SK-N-SH (cell line): ENCODE data around the gene SZT2. TPM values are rescaled to one million over a fixed set of nuclear protein-coding genes. Genes with fewer than 3 reads are reported as not detected.

Source experiments
- CTCF ChIA-PET: fragments of 300-600, 350-600 bp; formaldehyde crosslinking; extraction: SDS; loops from one replicate; lab custom pipeline; 2021; lab: Yijun Ruan, JAX
- POLR2A ChIA-PET: fragments of 350-600 bp; sonication (Branson Sonifier 250); formaldehyde crosslinking; extraction: SDS; loops from one replicate; lab custom pipeline; 2020; ENCODE audit warnings: antibody characterized with exemption, inconsistent platforms; lab: Yijun Ruan, JAX
- DNase-seq: peaks from one replicate; pipeline ENCODE4 v3.0.0; 2012
- H2AFZ ChIP-seq: fragments of 200-600 bp; sonication (generic); 2 replicates; pipeline ENCODE4 v1.8.1; 2016; ENCODE audit warnings: antibody characterized with exemption, mild to moderate bottlenecking, low read depth
- H3F3A ChIP-seq: fragments of 200-600 bp; sonication (generic); replicated peaks from 2 replicates; pipeline ENCODE3; 2016; ENCODE audit warnings: antibody characterized with exemption, mild to moderate bottlenecking; ENCODE audit not compliant: insufficient read depth
- H3K27ac ChIP-seq, 2 experiments: fragments of 200-500 bp in 1 of 2; fragments of 200-600 bp in 1 of 2; sonication (Bioruptor generic) in 1 of 2; sonication (generic), shearing (Covaris generic) in 1 of 2; 2 replicates each; pipeline versions ENCODE4 v1.5.1 to v1.6.1; 2014 to 2016; ENCODE audit warnings: low read depth in 2 of 2, inconsistent platforms in 1 of 2, low read length in 1 of 2, mild to moderate bottlenecking in 1 of 2, mixed read lengths in 1 of 2
- H3K27me3 ChIP-seq: fragments of 200-600 bp; sonication (generic), shearing (Covaris generic); 2 replicates; pipeline ENCODE4 v1.6.1; 2016; ENCODE audit warnings: mixed run types; ENCODE audit not compliant: insufficient read depth
- H3K36me3 ChIP-seq, 2 experiments: fragments of 200-500 bp in 1 of 2; fragments of 200-600 bp in 1 of 2; sonication (Bioruptor generic) in 1 of 2; sonication (generic) in 1 of 2; replicated peaks in 1 of 2; 2 replicates each; pipeline versions ENCODE3 to v1.5.1; 2014 to 2016; ENCODE audit warnings: low read length in 1 of 2, mild to moderate bottlenecking in 1 of 2; ENCODE audit not compliant: insufficient read depth in 2 of 2, control insufficient read depth in 1 of 2
- H3K4me1 ChIP-seq, 2 experiments: fragments of 200-500 bp in 1 of 2; fragments of 200-600 bp in 1 of 2; sonication (Bioruptor generic) in 1 of 2; sonication (generic), shearing (Covaris generic) in 1 of 2; 2 replicates each; pipeline versions ENCODE4 v1.5.1 to v1.6.1; 2014 to 2016; ENCODE audit warnings: low read depth in 1 of 2, low read length in 1 of 2, mixed run types in 1 of 2; ENCODE audit not compliant: insufficient read depth in 2 of 2, control insufficient read depth in 1 of 2
- H3K4me2 ChIP-seq: fragments of 200-600 bp; sonication (generic), shearing (Covaris generic); 2 replicates; pipeline ENCODE4 v1.6.1; 2017; ENCODE audit warnings: mixed run types
- H3K4me3 ChIP-seq, 2 experiments: fragments of 200-500 bp in 1 of 2; fragments of 200-600 bp in 1 of 2; sonication (Bioruptor generic) in 1 of 2; sonication (generic), shearing (Covaris generic) in 1 of 2; 2 replicates each; pipeline versions ENCODE4 v1.5.1 to v1.8.1; 2014 to 2016; ENCODE audit warnings: low read depth in 2 of 2, inconsistent platforms in 1 of 2, low read length in 1 of 2, mild to moderate bottlenecking in 1 of 2, mixed read lengths in 1 of 2, moderate library complexity in 1 of 2
- H3K79me2 ChIP-seq: fragments of 200-600 bp; sonication (generic); 2 replicates; pipeline ENCODE4 v1.8.1; 2017; ENCODE audit warnings: mild to moderate bottlenecking; ENCODE audit not compliant: insufficient read depth
- H3K9ac ChIP-seq: fragments of 200-600 bp; sonication (generic); 2 replicates; pipeline ENCODE4 v1.6.1; 2017; ENCODE audit warnings: mixed run types
- H3K9me2 ChIP-seq: fragments of 200-600 bp; sonication (generic); 2 replicates; pipeline ENCODE4 v1.6.1; 2017; ENCODE audit warnings: mixed run types
- H3K9me3 ChIP-seq: fragments of 200-600 bp; sonication (generic); 2 replicates; pipeline ENCODE4 v1.6.1; 2017; ENCODE audit warnings: mixed run types, mild to moderate bottlenecking, moderate library complexity
- H4K20me1 ChIP-seq: fragments of 200-600 bp; sonication (generic); 2 replicates; pipeline ENCODE4 v1.6.1; 2017; ENCODE audit warnings: mild to moderate bottlenecking, mixed run types; ENCODE audit not compliant: insufficient read depth
- CHD2 ChIP-seq: fragments of 150-350 bp; IDR thresholded peaks from 2 replicates; pipeline ENCODE4 v1.6.1; 2018; ENCODE audit warnings: low read length; ENCODE audit not compliant: partially characterized antibody
- EZH2phosphoT487 ChIP-seq: fragments of 200-600 bp; sonication (generic); IDR thresholded peaks from 2 replicates; pipeline ENCODE4 v1.6.1; 2017; ENCODE audit warnings: low read depth, mixed run types, mild to moderate bottlenecking, antibody characterized with exemption, moderate library complexity, borderline replicate concordance
- FOSL2 ChIP-seq: IDR thresholded peaks from 2 replicates; pipeline ENCODE4 v1.4.0; 2012; ENCODE audit warnings: low read depth, mild to moderate bottlenecking, moderate library complexity, borderline replicate concordance
- FOXJ3 ChIP-seq: sonication (generic); formaldehyde crosslinking; IDR thresholded peaks from 2 replicates; pipeline ENCODE4 v1.5.1; 2020; ENCODE audit warnings: mild to moderate bottlenecking, missing genetic modification reagents
- FOXM1 ChIP-seq: IDR thresholded peaks from 2 replicates; pipeline ENCODE4 v1.4.0; 2012; ENCODE audit warnings: low read depth, mild to moderate bottlenecking
- MEF2A ChIP-seq: IDR thresholded peaks from 2 replicates; pipeline ENCODE4 v1.4.0; 2012; ENCODE audit warnings: low read depth, borderline replicate concordance
- MXI1 ChIP-seq: IDR thresholded peaks from 2 replicates; pipeline ENCODE4 v1.6.1; 2012; ENCODE audit warnings: mild to moderate bottlenecking, low read depth, low read length, improper control_type of control experiment
- NRF1 ChIP-seq: IDR thresholded peaks from 2 replicates; pipeline ENCODE4 v1.6.1; 2012; ENCODE audit warnings: low read depth, mild to moderate bottlenecking, low read length
- SMC3 ChIP-seq: IDR thresholded peaks from 2 replicates; pipeline ENCODE4 v1.6.1; 2012; ENCODE audit warnings: low read depth, low read length, improper control_type of control experiment
- TAF1 ChIP-seq: IDR thresholded peaks from 2 replicates; pipeline ENCODE4 v1.6.1; 2012; ENCODE audit warnings: low read depth, mild to moderate bottlenecking, low read length, moderate library complexity, borderline replicate concordance
- TEAD4 ChIP-seq: IDR thresholded peaks from 2 replicates; pipeline ENCODE4 v1.4.0; 2012; ENCODE audit warnings: mild to moderate bottlenecking, borderline replicate concordance; ENCODE audit not compliant: insufficient read depth
- WGBS: methylation state at CpG from one replicate; pipeline ENCODE4 v1.1.6; 2017; ENCODE audit warnings: low lambda C conversion rate; 5-methylcytosine and 5-hydroxymethylcytosine counted together
- polyA plus RNA-seq, 3 experiments: library from polyadenylated mRNA; depleted of rRNA; stranded (reverse); fragments of >200 nt; gene quantifications; 2 replicates each; pipeline ENCODE4 v1.2.3, GENCODE V29; 2012
- TF ChIP-seq, protein P1 (sequence below): fragments of 150-350 bp; IDR thresholded peaks from 2 replicates; pipeline ENCODE4 v1.6.1; 2016; ENCODE audit warnings: mild to moderate bottlenecking, low read depth, low read length
- TF ChIP-seq, protein P2 (sequence below): IDR thresholded peaks from 2 replicates; pipeline ENCODE4 v1.4.0; 2012; ENCODE audit warnings: low read depth
- TF ChIP-seq, protein P3 (sequence below): IDR thresholded peaks from 2 replicates; pipeline ENCODE4 v1.4.0; 2012; ENCODE audit warnings: low read depth, borderline replicate concordance
- TF ChIP-seq, protein P4 (sequence below): IDR thresholded peaks from 2 replicates; pipeline ENCODE4 v1.6.1; 2012; ENCODE audit warnings: mild to moderate bottlenecking, low read depth, low read length, moderate library complexity

Gene SZT2
- polyA plus RNA-seq, 1 of the 3 experiments (the other 2 are of a cell fraction) = 12.9 TPM

DNA sequence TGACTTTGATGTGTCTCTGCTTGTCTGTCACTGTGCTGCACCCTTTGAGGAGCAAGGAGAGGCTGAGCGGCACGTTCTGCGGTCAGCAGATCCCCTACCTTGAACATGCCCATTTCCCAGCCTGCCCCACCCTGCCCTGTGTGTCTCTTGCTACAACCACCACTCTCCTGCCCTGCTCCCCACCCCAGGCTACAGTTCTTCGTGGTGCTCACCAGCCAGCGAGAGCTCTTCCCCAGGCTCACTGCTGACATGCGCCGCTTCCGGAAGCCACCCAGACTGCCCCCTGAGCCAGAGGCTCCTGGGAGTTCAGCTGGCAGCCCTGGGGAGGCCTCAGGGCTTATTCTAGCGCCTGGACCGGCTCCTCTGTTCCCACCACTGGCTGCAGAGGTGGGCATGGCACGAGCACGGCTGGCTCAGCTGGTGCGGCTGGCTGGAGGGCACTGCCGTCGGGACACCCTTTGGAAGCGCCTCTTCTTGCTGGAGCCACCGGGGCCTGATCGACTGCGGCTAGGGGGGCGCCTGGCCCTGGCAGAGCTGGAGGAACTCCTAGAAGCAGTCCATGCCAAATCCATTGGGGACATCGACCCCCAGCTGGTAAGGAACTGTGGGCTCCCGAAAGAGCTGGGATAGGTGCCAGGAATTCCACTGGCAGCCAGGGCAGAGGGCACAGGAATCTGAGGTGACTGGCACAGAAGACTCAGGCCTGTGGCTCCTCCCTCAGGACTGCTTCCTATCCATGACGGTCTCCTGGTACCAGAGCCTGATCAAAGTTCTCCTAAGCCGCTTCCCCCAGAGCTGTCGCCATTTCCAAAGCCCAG lies 58.4 kb downstream of the SZT2 start:
- no peak overlapping the region for H2AFZ ChIP-seq
- no peak overlapping the region for H3K27ac ChIP-seq
- H3K9ac ChIP-seq = no peak overlapping the region
- H3K9me2 ChIP-seq = no peaks in the 10 kb centered on the region
- no peak for DNase-seq
- no peak for TF ChIP-seq TAF1
- H4K20me1 ChIP-seq = no peaks in the 10 kb centered on the region
- peaks cover 0 to 6% of the 10 kb centered on the region in 2 experiments; a peak in 2 of 4 replicates for H3K4me1 ChIP-seq
- WGBS = 86% methylated on average over 9 of the region's 25 CpGs
- no peaks in the 10 kb centered on the region for H3K79me2 ChIP-seq
- no peaks in the 10 kb centered on the region for H3K27me3 ChIP-seq
- H3K36me3 ChIP-seq = peaks cover 4 to 73% of the 10 kb centered on the region in 2 experiments
- ChIA-PET CTCF (interaction anchor here (1.3 kb wide), 1 partner anchor 13 kb away, joined by 5 read pairs; no protein-coding TSS in a partner anchor), POLR2A (interaction anchor here (0.9 kb wide), 1 partner anchor 8 kb away, joined by 3 read pairs; no protein-coding TSS in a partner anchor)
- H3K4me3 ChIP-seq = no peak overlapping the region
- H3K4me2 ChIP-seq = no peak overlapping the region
- peaks cover 4% of the 10 kb centered on the region for H3F3A ChIP-seq
- no peaks in the 10 kb centered on the region for H3K9me3 ChIP-seq

DNA sequence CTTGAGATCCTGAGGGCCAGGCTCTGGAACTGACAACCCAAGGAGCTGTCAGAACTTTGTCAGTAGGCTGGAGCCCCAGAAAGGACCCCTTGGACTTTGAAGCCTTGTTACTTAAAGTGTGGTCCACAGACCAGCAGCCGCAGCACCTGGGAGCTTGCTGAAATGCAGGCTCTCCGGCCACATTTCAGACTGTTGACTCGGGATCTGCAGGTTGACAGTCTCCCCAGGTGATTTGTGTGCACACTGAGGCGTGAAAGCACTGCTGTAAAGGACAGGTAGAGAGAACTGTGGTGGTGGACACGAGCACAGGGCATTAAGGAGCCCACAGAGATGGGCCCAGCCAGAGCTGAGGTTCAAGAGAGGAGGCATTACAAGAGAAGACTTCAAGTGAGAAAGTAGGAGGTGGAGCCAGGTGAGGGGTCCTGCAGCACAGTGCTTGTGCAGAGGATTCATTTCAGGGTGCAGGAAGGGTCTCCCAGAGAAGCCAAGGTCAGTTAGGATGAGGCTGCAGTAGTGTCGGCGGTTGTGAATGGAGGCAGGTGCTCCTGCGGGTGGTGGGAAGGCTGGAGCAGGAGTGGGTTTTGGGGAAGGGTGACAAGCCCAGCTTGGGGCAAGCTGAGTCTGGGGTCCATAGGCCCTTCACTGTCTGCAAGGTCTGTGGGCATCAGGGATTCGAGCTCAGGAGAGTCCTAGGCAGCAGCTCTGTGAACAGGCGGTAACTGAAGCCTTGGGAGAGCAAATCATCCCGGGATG lies 59.4 kb downstream of the SZT2 start:
- Histone ChIP-seq H3K4me2 (no peak overlapping the region), H3K9me3 (no peaks in the 10 kb centered on the region), H3K27ac (no peak overlapping the region), H3F3A (peaks cover 9% of the 10 kb centered on the region), H3K36me3 (peaks cover 4 to 66% of the 10 kb centered on the region in 2 experiments), H3K4me3 (no peak overlapping the region), H3K9ac (no peak overlapping the region), H3K79me2 (no peaks in the 10 kb centered on the region), H3K4me1 (peaks cover 0 to 8% of the 10 kb centered on the region in 2 experiments; a peak in 3 of 4 replicates), H4K20me1 (no peaks in the 10 kb centered on the region), H3K9me2 (no peaks in the 10 kb centered on the region), H3K27me3 (no peaks in the 10 kb centered on the region), H2AFZ (no peak overlapping the region)
- no peak for DNase-seq
- 82% methylated on average over 10 of the region's 11 CpGs for WGBS
- POLR2A ChIA-PET = interaction anchor here (0.9 kb wide), 1 partner anchor 9 kb away, joined by 3 read pairs; no protein-coding TSS in a partner anchor
- CTCF ChIA-PET = interaction anchor here (1.3 kb wide), 1 partner anchor 12 kb away, joined by 5 read pairs; no protein-coding TSS in a partner anchor
- TF ChIP-seq, protein P1, sequence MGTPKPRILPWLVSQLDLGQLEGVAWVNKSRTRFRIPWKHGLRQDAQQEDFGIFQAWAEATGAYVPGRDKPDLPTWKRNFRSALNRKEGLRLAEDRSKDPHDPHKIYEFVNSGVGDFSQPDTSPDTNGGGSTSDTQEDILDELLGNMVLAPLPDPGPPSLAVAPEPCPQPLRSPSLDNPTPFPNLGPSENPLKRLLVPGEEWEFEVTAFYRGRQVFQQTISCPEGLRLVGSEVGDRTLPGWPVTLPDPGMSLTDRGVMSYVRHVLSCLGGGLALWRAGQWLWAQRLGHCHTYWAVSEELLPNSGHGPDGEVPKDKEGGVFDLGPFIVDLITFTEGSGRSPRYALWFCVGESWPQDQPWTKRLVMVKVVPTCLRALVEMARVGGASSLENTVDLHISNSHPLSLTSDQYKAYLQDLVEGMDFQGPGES = no peak
- TF ChIP-seq, protein P2, sequence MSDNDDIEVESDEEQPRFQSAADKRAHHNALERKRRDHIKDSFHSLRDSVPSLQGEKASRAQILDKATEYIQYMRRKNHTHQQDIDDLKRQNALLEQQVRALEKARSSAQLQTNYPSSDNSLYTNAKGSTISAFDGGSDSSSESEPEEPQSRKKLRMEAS = no peak
- TF ChIP-seq, protein P3, sequence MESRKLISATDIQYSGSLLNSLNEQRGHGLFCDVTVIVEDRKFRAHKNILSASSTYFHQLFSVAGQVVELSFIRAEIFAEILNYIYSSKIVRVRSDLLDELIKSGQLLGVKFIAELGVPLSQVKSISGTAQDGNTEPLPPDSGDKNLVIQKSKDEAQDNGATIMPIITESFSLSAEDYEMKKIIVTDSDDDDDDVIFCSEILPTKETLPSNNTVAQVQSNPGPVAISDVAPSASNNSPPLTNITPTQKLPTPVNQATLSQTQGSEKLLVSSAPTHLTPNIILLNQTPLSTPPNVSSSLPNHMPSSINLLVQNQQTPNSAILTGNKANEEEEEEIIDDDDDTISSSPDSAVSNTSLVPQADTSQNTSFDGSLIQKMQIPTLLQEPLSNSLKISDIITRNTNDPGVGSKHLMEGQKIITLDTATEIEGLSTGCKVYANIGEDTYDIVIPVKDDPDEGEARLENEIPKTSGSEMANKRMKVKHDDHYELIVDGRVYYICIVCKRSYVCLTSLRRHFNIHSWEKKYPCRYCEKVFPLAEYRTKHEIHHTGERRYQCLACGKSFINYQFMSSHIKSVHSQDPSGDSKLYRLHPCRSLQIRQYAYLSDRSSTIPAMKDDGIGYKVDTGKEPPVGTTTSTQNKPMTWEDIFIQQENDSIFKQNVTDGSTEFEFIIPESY = no peak
- no peak for TF ChIP-seq FOXJ3
- no peak for TF ChIP-seq MXI1
- TF ChIP-seq TEAD4 = no peak
- TF ChIP-seq MEF2A = no peak
- no peak for TF ChIP-seq CHD2
- no peak for TF ChIP-seq FOSL2
- TF ChIP-seq FOXM1 = no peak
- no peak for TF ChIP-seq EZH2phosphoT487
- TF ChIP-seq SMC3 = no peak
- TF ChIP-seq, protein P4, sequence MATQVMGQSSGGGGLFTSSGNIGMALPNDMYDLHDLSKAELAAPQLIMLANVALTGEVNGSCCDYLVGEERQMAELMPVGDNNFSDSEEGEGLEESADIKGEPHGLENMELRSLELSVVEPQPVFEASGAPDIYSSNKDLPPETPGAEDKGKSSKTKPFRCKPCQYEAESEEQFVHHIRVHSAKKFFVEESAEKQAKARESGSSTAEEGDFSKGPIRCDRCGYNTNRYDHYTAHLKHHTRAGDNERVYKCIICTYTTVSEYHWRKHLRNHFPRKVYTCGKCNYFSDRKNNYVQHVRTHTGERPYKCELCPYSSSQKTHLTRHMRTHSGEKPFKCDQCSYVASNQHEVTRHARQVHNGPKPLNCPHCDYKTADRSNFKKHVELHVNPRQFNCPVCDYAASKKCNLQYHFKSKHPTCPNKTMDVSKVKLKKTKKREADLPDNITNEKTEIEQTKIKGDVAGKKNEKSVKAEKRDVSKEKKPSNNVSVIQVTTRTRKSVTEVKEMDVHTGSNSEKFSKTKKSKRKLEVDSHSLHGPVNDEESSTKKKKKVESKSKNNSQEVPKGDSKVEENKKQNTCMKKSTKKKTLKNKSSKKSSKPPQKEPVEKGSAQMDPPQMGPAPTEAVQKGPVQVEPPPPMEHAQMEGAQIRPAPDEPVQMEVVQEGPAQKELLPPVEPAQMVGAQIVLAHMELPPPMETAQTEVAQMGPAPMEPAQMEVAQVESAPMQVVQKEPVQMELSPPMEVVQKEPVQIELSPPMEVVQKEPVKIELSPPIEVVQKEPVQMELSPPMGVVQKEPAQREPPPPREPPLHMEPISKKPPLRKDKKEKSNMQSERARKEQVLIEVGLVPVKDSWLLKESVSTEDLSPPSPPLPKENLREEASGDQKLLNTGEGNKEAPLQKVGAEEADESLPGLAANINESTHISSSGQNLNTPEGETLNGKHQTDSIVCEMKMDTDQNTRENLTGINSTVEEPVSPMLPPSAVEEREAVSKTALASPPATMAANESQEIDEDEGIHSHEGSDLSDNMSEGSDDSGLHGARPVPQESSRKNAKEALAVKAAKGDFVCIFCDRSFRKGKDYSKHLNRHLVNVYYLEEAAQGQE = no peak
- TF ChIP-seq NRF1 = no peak
- no peak for TF ChIP-seq TAF1
